ENCODE results near the gene TLK2.
A peak's percentile ranks its signal among the peaks of the same experiment; 100 is the strongest.
"Not testable (repeated sequence)": the region's sequence is repeated elsewhere in the genome, so short reads cannot be mapped to it uniquely, and the experiment has no call there.

TLK2 gene

DNA sequence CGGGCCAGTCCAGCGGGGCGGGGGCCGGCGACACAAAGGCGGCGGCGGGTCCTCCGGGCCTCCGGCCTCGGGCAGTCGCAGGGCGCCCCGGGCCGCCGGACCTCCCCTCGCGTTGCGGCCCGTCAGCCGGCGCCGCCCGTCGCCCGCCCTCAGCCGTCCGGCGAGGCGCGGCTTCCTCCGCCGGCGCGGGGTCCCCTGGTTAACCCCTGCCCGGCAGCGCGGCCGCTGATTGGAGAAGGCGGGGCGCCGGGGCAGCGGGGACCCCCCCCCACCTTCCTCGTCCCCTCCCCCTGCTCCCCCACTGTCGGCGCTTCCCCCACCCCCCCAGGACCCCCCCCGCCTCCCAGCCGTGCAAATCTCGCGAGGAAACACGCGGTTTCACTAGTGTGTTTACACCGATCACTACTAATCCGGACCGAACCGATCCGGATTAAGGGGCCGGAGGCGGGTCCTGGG is at the start of gene TLK2:
Gene TLK2, plus strand, starts transcription at position 402 of the 456 bp plus-strand sequence. CDS start 2,301 bp downstream, outside the sequence.
- peak; percentile 76 for DNase-seq (ENCODE audit: low spot score)

DNA sequence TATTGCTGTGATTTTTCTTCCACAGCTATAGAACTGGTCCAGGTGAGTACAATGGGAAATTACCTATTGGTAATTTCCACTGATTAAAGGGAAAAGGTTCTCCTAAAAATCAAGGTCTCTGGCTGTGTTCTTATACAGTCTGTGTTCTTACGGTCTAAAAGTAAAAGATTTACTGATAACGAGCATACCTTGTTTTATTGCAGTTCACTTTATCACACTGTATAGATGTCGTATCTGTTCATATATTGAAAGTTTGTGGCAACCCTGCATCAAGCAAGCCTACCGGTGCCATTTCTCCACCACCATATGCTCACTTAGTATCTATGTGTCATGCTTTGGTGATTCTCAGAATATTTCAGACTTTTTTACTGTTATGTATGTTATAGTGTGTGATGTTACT is 43.4 kb upstream of the TLK2 start:
- DNase-seq (ENCODE audit: low spot score) = not testable (repeated sequence)

DNA sequence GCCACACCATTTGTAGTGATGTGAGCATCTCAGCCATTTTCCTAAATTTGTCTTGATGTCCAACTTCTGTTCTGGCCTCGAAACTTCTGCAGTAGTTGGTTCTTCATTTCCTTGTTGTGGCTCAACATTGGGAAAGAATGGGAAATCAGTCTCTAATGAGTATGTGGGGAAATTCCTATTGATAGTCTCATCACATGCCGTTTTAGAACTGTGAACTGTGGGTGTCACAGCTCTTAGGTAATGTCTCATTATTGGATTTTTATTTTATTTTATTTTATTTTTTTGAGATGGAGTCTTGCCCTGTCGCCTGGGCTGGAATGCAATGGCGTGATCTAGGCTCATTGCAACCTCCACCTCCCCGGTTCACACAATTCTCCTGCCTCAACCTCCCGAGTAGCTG is 37.4 kb upstream of the TLK2 start:
- not testable (repeated sequence) for DNase-seq (ENCODE audit: low spot score)

DNA sequence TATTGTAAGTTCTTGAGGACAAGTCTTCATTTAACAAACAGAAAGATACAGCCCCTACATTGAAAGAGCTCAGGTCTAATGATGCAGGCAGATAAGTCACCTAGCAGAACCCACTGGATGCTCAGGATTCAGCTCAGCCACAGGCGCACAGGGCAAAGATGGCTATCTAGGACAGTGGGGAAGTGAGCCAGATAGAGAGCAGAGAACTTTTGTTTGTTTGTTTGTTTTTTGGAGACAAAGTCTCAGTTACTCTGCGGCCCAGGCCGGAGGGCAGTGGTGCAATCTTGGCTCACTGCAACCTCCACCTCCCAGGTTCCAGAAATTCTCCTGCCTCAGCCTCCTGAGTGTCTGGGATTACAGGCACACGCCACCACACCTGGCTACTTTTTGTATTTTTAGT is 34.6 kb upstream of the TLK2 start:
- no peak for DNase-seq (ENCODE audit: low spot score)

DNA sequence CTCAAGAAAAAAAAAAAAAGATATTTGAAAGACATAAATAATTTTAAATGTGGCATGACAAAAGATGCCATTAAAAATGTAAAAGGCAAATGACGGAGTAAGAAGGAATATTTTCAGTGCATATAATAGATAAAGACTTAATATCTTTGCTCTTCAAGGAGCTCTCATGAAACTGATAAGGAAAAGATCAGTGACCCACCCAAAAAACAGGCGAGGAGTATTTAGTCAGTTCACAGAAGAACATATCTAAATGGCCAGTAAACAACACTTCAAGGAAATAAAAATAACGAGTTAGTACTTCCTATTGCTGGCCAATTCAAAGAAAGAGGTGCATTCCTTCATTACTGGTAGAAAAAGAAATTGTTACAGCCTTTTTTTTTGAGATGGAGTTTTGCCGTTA is 32.8 kb upstream of the TLK2 start:
- not testable (repeated sequence) for DNase-seq (ENCODE audit: low spot score)

DNA sequence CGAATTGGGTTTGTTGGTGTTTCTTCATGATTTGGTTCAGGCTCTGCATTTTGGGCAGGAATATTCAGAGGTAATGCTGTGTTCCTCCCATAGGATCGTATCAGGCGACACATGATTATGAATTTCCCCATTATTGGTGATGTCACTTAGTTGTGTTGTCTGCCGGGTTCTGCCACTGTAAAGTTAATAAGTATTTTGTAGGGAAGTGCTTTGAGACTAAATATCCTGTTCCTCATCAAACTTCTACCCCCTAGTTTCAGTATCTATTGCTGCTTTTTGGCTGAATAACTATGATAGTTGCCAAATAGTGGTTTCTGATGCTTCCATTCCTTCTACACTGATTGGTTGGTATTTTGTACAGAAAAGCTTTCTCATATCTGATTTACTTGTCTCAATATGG is 26.4 kb upstream of the TLK2 start:
- DNase-seq (ENCODE audit: low spot score) = not testable (repeated sequence)

DNA sequence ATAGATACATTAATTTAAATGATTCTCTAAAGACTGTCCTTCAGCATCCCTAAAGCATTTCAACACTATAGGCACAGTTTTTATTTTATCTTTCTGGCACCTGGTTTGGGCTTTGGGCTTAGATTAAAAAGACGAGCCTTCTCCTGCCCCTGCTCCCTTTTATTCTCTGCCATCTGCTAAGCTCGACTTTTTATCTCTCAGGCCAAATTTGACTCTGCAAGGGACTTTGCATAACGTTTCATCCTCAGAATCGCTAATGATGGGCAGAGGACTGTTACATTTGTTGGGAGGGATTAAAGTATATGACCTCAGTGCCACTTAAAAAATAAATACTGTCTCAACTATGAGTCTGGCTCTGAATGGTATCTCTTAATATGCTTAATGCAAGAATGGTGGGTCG is 25.6 kb upstream of the TLK2 start:
- not testable (repeated sequence) for DNase-seq (ENCODE audit: low spot score)

DNA sequence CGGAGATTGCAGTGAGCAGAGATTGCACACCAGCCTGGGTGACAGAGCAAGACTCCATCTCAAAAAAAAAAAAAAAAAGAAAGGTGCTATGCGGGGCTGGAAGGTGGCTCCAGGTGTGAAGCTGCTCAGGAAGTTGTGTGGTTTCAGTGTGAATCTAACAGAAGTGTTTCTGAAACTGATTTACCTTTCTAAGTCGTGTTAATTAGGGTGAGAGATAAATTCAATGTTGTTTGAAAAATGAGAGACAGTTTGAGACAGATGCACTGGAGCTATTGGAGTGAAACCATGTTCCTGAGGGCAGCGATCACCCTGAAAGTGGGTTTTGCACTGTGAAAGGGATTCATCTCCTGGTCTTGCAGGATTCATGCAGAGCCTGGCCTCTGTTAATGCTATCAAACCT is 25.0 kb upstream of the TLK2 start:
- DNase-seq (ENCODE audit: low spot score) = not testable (repeated sequence)

DNA sequence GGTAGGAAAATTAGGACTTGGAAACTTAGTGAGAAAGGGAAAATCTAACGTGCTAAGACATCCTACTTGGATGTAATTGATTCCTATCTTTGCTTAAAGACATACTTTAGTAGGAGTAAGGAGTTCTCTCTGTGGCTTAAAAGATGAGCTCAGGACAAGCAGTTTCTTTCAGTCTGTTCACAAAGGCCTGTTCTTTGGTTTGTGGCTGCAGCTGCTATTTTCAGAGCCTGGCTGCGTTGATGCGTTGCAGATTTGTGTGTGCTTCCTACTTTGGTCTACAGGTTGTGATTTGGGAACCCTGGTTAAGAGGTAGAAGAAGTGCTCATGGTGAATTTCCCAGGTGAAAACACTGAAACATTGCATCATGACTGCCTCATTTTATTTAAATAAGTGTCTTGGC is 24.5 kb upstream of the TLK2 start:
- not testable (repeated sequence) for DNase-seq (ENCODE audit: low spot score)

DNA sequence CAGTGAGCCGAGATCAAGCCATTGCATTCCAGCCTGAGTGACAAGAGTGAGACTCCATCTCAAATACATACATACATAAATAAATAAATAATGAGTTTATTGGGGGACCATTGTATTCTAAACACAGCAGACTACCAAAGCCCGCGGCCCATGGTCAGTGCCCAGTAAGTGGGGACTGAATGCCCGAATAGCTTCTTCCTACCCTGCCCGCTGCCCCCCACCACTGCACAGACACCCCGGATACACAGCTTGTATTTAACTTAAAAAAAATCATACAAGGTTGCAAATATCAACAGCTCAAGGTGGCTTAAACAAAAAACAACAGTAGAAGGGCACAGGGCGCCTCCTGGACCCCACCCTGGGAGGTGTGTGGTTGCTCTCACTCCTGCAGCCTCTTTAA is 22.6 kb upstream of the TLK2 start:
- DNase-seq (ENCODE audit: low spot score) = no peak

DNA sequence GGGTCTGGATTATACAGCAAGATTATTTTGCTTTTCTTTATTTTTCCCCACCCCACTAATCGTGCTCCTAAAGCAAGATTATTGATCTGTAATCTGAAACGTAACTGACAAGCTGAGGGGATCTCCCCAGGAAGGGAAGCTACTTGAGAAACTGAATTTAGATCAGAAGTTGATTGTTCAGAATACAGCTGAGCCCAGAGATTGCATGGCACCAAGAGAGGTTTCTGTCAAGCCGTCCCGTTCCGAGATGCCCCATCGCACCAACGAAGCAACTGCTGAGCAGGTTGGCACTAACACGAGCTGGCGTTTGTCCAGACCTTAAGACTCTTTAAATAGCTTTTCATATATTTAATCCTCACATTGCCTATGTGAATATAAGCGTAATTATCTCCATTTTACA is 20.1 kb upstream of the TLK2 start:
- DNase-seq (ENCODE audit: low spot score) = not testable (repeated sequence)

DNA sequence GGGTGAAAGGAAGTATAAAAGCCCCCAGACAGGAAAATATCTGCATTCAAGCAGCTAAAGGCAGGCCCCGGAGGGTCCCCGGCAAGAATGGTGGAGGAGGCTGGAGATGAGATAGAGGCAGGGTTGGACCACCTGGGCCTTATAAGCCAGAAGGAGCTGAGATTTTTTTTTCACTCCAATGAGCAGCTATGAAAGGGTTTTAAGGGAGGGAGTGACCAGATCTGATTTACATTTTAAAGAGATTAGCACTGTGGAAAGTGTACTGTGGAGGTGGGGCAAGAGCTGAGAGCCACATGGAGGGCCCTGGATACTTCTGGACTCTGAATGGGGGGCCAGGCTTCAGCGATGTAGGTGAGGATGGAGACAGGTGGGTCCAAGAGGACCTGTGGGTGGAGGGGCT is 14.2 kb upstream of the TLK2 start:
- not testable (repeated sequence) for DNase-seq (ENCODE audit: low spot score)

DNA sequence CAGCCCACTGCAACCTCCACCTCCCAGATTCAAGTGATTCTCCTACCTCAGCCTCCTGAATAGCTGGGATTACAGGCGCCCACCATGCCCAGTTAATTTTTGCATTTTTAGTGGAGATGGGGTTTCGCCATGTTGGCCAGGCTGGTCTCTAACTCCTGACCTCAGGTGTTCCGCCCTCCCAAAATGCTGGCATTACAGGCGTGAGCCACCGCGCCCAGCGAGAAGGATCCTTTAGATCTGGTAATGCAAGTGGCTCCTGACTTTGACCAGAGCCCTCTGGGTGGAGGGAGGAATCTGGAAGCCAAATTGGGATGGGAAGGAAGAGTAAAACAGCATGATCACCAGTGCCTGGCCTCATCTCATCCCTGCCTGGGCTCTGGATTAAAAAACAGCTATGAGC is 13.4 kb upstream of the TLK2 start:
- not testable (repeated sequence) for DNase-seq (ENCODE audit: low spot score)

DNA sequence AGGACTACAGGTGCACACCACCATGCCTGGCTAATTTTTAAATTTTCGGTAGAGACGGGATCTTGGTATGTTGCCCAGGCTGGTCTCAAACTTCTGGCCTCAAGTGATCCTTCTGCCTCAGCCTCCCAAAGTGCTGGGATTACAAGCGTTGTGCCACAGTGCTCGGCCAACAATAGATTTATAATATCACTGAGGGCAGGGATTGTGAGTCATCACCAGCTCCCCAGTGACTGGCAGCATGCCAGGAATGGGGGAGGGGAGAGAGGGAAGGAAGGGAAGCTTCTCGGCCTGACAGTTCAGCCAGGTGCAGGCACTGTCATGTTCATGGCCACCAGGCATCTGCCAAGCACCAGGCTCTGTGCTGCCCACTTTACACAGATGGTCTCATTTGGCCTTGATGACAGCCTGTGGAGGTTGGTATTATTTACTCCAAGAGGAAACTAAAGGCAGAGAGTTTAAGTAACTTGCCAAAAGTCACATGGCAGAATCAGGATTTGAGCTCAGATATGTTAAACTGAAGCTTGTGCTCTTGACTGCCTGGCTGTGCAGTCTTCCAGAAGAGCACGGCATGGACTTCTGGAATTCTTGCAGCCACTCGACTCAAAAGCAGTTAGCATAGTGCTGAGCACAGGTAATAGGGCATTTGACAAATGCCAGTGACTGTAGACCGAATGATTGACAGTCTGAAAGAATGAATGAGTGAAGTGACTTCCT is 7.8 kb upstream of the TLK2 start:
- DNase-seq (ENCODE audit: low spot score) = peak; percentile 30

DNA sequence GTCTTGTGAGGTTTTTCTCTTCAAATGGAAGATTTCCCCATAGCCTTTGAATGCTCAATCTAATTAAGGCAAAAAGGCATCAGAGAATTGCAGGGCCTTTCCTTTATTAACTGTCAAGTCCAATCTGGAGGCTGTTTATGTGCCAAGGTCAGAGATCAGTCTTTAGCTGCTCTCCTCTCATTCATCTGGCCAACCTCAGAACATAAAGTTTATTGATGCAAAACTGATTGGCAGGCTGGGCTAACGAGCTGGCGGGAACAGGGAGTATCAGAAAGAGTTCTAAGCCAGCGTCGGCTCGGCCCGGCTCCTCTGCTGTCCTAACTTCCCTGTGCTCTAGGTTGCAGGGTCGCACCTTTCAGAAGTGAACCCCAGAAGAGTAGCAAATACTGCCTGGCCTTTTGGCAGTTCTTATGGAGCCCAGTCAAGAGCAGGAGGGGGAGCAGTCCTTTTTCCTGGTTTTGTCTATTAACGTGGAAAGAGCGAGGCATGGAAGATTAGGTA is 7.2 kb upstream of the TLK2 start:
- DNase-seq (ENCODE audit: low spot score) = not testable (repeated sequence)

DNA sequence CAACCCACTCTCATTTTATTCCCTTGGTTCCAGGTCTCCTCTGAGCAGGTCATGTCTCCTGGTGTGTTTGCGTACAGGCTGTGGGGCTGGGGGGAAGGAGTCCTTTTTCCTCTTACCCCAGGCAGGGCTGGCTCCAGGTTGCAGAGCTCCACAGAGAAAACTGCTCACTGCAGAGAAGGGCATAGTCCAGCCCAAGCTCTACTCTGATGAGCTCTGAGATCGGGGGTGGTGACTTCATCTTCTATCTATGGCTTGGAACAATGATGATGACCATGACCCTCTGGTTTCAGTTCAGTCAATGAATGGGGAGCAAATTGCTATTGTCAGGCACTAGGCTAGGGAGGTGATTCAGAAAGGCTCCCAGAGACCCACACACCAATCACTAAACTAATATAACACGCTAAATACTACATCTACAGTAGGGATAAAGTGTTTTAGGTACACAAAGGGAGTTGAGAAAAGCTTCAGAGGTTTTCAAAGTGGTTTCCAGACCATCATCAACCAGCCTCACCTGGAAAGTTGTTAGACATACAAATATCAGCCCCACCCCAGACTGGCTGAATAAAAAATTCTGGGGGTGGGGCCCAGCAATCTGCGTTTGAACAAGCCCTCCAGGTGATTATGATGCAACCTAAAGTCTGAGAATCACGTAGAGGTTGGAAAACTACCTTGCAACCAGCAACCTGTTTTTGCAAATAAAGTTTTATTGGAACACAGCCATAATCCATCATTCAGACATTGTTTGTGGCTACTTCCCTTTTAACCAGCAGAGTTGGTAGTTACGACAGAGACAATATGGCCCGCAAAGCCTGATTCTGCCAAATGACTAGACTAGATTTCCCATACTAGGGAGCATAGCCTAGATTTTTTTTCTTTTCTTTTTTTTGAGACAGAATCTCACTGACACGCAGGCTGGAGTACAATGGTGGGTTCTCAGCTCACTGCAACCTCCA is 5.3 kb upstream of the TLK2 start:
- DNase-seq (ENCODE audit: low spot score) = not testable (repeated sequence)

DNA sequence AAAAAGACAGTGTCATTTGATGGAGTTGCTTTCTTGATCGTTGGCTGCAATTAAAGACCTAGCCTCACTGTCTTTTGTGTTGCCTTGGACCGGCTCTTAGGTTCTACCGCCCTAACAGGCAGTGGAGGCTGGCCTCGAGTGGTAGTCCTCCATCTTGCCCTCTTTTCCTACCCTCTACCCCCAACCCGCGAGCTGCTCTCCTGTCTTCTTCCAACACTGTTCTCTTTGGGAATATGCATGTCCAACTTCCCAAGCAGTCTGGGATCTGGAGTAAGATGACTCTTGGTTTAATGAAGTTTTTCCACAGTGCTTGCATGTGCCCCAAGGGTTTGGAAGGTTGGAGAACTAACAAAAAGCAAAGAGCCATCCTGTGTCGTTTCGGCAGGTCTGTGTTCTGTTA is 1.5 kb upstream of the TLK2 start:
- not testable (repeated sequence) for DNase-seq (ENCODE audit: low spot score)

DNA sequence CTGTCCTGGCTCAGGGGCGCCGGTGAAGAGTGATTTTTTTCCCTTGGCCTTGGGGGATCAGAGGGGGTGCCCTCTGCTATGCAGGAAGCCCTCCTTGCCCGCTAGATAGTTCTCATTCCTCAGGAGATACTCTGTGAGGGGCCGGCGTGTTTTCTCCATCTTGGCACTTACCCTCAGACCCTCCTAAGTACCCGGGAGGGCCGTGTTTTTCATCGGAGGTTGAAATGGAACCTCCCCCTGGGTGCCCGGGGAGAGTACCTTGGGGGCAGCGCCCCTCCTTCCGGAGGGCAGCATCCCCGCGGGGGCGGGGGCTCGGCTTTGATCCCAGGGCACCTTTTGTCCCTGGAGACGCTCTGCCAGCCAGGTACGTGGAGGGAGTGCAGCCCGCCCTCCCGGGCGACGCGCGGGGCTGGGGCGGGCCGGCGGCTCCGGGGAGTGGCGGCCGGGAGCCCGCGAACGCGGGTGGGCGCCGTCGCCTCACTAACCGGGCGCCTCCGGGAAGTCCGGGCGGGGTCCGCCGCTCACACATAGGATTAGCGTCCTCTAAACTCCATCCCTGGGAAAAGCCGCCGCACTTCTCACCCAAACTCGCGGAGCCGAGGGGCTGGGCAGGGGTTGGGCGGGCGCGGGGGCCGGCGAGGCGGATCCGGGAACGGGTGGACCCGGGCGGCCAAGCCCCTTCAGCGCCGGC is 762 bp upstream of the TLK2 start:
- DNase-seq (ENCODE audit: low spot score) = peak; percentile 25

DNA sequence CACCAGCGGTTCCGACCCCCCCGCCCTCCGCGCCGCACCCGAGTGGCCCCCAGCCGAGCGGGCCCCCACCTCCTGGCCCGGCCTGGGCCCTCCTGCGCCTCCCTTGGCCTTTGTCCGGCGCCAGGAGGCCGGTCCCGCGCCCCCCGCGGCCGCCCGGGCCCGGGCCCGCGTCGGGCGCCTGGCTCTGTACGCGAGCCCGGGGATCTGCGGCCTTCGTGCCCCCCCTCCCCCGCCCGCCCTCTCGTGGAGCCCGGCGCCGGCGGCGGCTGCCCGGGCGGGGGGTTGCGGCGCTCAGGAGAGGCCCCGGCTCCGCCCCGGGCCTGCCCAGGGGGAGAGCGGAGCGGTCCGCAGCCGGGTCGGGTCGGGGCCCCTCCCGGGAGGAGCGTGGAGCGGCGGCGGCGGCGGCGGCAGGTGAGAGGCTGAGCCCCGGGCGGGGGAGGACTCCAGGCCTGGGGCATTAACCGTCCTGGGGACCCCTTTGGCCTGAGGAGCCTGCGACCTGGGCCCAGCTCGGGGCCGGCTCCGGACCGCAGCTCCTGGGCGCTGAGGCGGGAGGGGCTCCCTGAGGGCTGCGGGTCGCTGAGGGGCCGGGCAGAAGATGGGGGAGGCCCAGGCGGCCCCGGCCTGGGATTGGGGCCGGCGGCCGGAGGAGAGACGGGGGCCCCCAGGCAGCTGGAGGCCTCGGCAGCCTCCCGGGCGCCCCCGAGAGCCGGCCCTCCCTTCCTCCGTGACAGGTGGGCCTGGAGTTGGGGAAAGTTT is 434 bp downstream of the TLK2 start:
- DNase-seq (ENCODE audit: low spot score) = peak; percentile 17

DNA sequence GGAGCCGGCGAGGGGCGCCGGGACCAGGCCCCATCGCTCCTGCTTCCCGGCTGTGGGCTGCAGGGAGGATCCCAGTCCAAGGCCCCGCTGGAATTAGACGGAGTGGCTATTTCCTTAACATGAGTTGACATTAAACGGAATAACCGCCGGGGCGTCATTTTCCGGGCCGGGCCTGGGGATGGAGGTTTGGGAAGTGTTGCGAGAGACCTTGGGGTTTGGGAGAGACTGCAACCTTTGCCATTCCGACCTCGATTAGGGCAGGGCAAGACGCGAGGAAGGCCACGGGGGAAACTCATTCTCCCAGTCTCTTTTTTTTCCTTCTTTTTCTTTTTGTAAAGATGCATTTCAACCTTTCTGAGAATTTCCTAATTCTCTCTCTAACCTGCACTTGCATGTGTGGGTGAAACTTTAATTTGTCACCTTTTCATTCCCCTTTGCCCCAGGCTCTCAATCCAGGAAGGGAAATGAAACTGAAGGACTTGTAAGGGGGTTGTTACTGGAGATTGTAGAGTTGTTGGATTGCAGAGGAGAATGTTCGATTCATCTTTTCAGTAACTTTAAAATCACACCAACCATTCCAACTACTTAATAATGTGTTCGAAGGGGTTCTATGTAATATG is 1.1 kb downstream of the TLK2 start:
- not testable (repeated sequence) for DNase-seq (ENCODE audit: low spot score)

DNA sequence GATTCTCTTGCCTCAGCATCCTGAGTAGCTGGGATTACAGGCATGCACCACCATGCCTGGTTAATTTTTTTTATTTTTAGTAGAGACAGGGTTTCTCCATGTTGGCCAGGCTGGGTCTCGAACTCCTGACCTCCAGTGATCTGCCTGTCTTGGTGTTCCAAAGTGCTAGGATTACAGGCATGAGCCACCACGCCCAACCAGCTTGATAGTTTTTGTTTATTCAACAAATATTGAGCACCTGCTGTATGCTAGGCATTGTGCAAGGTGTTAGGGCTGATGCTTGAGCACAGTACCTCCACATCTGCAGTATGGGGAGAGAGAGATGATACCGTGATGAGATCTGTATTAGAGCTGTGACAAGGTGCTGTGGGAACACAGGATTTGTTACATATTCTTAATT is 3.9 kb downstream of the TLK2 start:
- not testable (repeated sequence) for DNase-seq (ENCODE audit: low spot score)

Data from activated CD4-positive, alpha-beta T cell treated with anti-CD3 and anti-CD28 coated beads, Interleukin-2, Interleukin-4, amounts not matched to agents 100 ng/mL and 50 ng/mL, durations not matched to agents 16 hours and 8 hours (primary cell).